Measurements from ENCODE around the gene SNRPD3. TPM values are rescaled to one million over a fixed set of nuclear protein-coding genes. Genes with fewer than 3 reads are reported as not detected.

The SNRPD3 gene
- total and polyA plus RNA-seq, 8 donors, result 62.7 to 187 (median 172) TPM

DNA sequence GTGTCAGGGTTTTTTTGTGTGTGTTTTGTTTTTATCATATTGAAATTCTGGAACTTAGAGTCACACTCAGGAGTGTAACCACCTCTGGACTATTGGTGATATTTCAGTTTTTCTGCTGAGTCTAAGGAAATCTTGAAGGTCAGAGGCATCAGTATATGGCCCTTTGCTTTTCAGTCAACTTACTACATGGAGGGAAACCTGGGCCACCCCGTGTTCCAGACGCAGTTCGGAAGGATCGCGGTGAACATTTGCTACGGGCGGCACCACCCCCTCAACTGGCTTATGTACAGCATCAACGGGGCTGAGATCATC lies 40.8 kb upstream of the SNRPD3 start:
- Histone ChIP-seq H3K27ac (no peak overlapping the region), H3K4me1 (peaks cover 18 to 67% of the 10 kb centered on the region in 2 donors)
- intact Hi-C loops (cut with DNase I), result no loop called here

DNA sequence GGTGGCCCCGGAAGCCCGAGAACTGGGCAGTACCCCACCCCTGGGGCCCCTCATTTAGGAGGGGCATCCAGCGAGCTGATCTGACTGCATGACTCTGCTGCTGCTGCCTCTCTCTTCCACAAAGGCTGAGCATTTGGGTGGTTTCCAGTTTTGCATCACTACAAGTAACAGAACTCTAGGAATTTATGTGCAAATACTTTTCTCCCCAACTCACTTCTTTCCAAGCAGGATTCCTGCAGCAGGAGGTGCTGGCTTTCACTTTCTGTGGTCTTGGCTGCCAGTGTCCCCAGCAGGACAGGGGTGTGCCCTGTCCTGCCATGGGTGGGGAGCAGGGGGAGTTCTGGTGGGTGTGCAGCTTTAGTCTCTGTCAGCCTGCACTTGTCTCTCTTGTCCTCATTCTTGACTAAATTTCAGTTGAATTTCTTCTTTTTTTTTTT lies 39.5 kb upstream of the SNRPD3 start:
- peak; percentile 66 for ATAC-seq

More for the DNA sequence above, 40.8 kb upstream of the SNRPD3 start:
- TF ChIP-seq, protein P1, sequence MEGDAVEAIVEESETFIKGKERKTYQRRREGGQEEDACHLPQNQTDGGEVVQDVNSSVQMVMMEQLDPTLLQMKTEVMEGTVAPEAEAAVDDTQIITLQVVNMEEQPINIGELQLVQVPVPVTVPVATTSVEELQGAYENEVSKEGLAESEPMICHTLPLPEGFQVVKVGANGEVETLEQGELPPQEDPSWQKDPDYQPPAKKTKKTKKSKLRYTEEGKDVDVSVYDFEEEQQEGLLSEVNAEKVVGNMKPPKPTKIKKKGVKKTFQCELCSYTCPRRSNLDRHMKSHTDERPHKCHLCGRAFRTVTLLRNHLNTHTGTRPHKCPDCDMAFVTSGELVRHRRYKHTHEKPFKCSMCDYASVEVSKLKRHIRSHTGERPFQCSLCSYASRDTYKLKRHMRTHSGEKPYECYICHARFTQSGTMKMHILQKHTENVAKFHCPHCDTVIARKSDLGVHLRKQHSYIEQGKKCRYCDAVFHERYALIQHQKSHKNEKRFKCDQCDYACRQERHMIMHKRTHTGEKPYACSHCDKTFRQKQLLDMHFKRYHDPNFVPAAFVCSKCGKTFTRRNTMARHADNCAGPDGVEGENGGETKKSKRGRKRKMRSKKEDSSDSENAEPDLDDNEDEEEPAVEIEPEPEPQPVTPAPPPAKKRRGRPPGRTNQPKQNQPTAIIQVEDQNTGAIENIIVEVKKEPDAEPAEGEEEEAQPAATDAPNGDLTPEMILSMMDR (IDR thresholded peaks at IDR 0.05), result no peak
- H3K27me3 ChIP-seq, result no peaks in the 10 kb centered on the region
- DNase-seq, result no peak
- H3K36me3 ChIP-seq, result no peaks in the 10 kb centered on the region
- no peaks in the 10 kb centered on the region for H3K9me3 ChIP-seq
- no peak overlapping the region for H3K4me3 ChIP-seq
- no peak for ATAC-seq

DNA sequence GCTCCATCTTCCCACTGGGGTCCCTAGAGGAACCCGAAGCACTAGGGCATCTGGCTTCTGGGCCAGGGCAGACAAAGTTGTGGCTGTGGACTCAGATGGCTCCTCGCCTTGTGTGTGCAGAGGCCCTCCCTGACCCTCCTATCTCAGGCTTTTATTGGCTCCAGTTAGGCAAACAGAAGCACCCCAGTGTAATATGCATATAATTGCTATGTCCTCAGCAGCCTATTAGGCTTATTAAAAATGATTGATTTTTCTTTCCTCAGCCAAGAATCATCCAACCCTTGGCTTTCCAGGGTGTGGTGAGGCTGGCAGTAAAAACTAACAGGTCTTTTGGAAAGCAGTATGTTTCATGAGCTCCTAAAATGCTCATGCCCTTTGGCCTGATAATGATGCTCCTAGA lies 38.4 kb upstream of the SNRPD3 start:
- H3K9me3 ChIP-seq, result no peaks in the 10 kb centered on the region
- ATAC-seq (no peak), DNase-seq (no peak)
- no peaks in the 10 kb centered on the region for H3K27me3 ChIP-seq
- intact Hi-C loops (cut with DNase I), result no loop called here
- no peak overlapping the region for H3K4me3 ChIP-seq
- no peaks in the 10 kb centered on the region for H3K36me3 ChIP-seq
- H3K4me1 ChIP-seq, result peaks cover 0 to 66% of the 10 kb centered on the region in 2 donors
- no peak overlapping the region for H3K27ac ChIP-seq
- TF ChIP-seq, protein P1 (IDR thresholded peaks at IDR 0.05), result no peak

More for the DNA sequence above, 39.5 kb upstream of the SNRPD3 start:
- Histone ChIP-seq H3K4me3 (peak overlapping the region in 1 of 2 donors; percentile 3), H3K4me1 (peaks cover 7 to 67% of the 10 kb centered on the region in 2 donors), H3K27ac (peak overlapping the region in 1 of 2 donors; percentile 77), H3K36me3 (no peaks in the 10 kb centered on the region), H3K9me3 (no peaks in the 10 kb centered on the region), H3K27me3 (no peaks in the 10 kb centered on the region)
- peak in 2 of 4 donors; percentile 61 to 79 for DNase-seq
- intact Hi-C loops (cut with DNase I), result no loop called here
- TF ChIP-seq, protein P1 (IDR thresholded peaks at IDR 0.05), result no peak

DNA sequence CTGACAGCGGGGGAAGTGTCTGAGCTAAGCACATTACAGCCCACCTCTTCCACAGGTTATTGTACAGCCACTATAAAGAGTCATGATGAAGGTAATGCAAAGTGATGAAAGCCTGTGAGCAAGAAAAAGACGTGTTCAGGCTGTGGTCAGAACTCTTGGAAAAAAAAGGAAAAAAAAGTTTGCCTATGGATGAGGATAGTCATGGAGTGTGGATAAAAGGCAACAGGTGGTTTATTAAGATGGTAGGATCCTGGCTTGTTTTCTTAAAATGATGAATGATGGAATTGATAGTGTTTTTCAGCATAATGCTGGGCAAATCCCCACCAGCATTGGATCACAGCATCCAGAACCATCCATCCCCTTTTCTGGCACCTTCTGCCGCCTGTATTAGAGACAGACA lies 37.6 kb upstream of the SNRPD3 start:
- Histone ChIP-seq H3K27ac (no peak overlapping the region), H3K36me3 (no peaks in the 10 kb centered on the region), H3K27me3 (no peaks in the 10 kb centered on the region), H3K9me3 (no peaks in the 10 kb centered on the region), H3K4me1 (peaks cover 0 to 58% of the 10 kb centered on the region in 2 donors), H3K4me3 (no peak overlapping the region)
- no peak for DNase-seq
- TF ChIP-seq, protein P1 (IDR thresholded peaks at IDR 0.05), result no peak
- intact Hi-C loops (cut with DNase I), result no loop called here
- ATAC-seq, result no peak

DNA sequence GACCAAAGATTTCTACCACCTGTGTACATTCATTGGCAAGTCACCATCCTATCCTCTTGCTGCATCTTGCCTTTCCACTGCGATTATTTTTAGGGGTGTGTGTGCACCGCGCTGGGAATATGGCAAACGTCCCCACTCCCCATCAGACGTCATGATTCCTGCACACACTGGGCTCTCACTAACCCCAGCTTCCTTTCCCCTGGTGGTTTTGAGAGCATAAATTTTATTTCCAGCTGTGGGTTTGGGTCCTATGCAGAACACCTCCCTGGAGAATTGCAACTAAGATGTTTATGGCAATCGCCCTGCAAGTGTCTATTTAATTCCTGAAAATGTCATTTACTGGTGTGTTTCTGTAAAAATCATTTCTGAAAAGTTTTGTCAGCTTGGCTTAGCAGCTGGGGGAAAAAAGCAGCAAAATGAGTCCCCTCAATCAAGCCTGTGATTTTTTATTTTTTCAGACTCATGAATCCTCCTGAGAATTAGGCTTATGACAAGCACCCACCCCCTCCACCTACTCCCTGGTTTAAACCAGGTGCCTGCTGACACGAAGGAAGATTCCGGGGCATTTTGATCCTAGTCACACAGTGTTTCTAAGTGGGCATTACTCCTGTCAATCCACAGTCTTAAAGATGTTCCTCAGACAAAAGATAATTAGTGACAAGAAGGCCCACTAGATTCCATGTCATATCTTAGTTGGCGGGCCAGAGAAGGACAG lies 36.9 kb upstream of the SNRPD3 start:
- Histone ChIP-seq H3K27me3 (no peaks in the 10 kb centered on the region), H3K36me3 (no peaks in the 10 kb centered on the region), H3K9me3 (no peaks in the 10 kb centered on the region), H3K4me1 (peaks cover 0 to 57% of the 10 kb centered on the region in 2 donors), H3K4me3 (no peak overlapping the region), H3K27ac (no peak overlapping the region)
- DNase-seq (no peak), ATAC-seq (no peak)
- TF ChIP-seq, protein P1 (IDR thresholded peaks at IDR 0.05), result no peak
- intact Hi-C loops (cut with DNase I), result no loop called here
